SKM-1 (cell line): ENCODE data around the gene ADAM12.

Experiments
- DNase-seq: peaks from one replicate; lab custom pipeline; 2025; ENCODE audit not compliant: unreplicated experiment; lab: John Stamatoyannopoulos, UW

ADAM12 gene

DNA sequence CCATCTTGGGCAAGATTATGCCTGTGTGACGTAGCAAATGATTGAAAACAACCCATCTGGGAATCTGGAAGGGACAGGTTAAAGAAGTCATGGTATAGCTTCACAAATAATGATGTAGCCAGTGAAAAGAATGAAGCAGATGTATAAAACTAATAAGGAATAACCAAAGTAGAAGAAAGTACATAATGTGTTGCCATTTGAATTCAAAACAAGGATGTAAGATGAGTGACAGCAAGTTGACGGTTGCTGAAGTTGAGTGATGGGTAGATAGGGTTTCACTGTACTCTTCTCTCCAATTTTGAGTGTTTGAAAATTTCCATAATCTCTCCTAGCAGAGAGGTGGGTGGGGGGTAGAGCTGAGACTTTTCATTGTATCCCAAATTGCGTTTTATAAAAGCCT is 358.3 kb downstream of the ADAM12 start:
- no peak for DNase-seq

DNA sequence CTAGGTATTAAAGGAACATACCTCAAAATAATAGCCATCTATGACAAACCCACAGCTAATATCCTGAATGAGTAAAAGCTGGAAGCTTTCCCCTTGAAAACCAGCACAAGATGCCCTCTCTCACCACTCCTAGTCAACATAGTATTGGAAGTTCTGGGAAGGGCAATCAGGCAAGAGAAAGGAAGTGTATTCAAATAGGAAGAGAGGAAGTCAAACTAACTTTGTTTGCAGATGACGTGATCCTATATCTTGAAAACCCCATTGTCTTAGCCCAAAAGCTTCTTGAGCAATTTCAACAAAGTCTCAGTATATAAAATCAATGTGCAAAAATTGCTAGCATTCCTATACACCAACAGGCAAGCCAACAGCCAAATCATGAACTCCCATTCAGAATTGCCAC is 360.6 kb downstream of the ADAM12 start:
- DNase-seq = no peak

DNA sequence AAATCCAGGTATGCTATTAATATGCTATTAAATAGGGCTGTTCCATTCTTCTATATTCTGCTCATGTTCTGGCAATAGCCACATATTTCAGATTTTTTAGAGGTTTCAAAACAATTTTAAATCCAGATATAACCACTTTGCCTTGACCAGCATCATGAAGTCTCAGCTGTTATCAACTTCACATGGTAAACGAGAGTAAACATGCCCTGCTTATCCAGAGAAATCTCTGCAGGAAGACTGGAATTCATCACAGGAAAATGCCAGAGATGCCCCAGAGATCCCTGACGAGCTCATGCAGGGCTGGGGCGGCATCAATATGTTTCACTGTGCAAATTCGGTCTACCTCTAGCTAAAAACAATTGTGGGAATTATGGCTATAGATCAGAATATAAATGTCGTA is 365.4 kb downstream of the ADAM12 start:
- DNase-seq = no peak

DNA sequence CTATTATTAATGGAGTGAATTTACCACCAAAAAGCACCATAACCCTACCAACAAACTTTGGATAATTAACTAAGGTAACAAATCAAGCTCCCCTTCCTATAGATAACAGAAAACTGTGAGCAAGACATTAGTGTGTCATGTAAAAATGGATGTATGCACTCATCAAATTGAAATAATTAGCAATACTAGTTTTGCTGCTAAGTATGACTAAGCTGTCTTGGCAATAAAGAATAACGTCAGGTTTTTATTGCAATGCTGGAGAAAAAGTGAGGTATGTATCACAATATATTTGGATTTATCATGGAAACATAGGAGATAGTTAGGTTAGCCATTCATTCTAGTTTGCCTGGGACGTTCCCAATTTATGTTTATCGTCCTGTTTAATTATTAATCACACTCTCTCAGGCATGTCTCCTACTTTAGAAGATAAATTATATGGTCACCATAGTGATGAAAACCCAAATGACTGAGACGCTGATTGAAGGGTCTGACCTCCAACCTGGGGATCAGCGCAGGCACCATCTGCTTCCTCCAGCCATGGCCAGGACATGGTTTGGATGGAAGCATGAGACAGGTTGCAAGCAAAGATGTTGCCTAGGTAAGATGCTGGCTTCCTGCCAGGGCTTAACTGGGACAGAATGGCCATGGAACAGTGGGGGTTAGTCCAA is 366.3 kb downstream of the ADAM12 start:
- DNase-seq = no peak

DNA sequence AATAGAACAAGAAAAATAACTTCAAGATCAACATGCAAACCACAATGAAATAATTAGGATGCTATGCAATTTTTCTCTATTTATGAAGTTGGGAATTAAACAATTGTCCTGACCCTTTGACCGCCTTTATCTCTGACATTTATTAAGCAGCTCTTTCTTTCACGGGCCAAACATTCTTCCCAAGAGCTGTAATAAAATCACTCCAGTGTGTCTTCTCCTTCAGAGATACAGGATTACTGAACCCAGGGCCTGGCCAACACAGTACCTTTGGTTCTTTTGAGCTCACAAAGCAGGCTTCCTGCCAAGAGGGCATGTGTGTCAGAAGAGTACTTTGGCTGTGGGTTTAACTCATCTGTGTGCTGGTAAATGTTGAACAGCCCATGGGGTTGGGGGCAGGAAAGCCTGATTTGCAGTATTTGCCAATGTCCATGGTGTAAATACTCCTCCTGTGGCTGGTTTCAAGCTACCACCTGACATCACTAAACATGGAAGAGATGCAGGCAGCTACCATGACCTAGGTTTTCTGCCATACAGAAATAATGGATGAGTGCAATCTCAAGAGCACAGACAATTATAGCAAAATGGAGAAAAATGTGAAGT is 370.2 kb downstream of the ADAM12 start:
- DNase-seq = no peak

DNA sequence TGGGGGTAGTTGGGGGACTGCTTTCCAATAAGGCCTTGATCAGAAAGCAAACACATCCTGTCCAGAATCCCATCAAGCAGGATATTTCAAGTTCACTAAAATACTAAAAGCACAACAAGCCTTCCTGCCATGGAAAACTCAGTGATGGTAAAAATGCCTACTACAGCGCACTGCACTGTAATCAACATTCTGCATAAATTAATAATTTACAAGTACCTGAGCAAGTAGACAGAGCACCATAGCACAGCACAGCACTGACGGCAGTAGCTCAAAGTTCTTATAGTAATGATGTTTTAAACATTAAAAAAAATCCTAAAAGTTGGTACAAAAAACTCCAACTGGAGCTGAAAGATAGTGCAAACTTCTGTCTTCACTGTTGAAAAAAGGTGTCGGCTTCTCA is 371.4 kb downstream of the ADAM12 start:
- DNase-seq = no peak

DNA sequence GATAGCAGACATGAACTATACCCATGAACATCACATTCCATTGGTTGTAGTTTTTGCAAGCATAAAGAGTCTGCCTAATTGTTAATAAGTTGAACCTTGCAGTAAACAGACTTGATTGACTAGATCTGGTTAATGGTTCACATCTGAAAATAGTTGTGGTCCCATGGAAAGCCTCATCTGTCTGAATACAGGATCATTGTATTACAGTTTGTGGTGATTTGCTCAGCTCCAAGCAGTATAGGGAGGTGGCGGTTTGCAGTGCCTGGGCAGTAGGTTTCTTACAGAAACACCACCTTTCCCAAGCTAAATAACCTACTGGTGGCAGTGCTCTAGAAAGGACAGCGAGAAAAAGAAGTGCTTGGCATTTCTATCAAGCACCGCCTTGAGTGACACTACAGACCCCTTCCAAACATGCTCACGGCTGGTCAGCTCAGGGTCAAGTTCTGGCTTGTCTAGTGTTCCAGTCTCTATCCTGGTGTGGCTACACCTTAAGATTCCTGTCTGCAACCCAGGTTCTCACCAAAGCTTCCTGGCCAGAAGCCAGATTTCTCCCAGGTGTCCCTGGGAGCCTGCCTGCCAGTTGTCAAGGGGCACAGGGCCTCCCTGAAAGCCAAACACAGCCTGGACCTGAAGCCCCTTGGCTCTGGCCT is 372.0 kb downstream of the ADAM12 start:
- no peak for DNase-seq

DNA sequence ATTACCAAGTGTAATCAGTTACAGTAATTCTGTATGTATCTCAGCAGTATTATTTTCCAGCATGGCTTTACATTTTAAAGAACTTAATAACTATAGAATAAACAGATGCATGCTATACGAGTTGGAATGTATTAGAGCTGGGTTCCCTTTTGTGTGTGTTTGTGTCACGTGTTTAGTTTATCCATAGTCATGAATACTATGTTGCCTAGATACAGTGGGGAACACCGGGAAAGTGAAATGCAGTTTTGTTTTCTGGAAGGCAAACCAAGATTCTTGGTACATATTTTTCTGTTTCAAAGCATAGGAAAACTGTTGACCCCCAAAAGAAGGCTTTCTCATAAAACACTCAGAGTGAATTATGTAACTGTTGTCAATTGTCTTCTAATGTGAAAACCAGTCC is 372.9 kb downstream of the ADAM12 start:
- no peak for DNase-seq

DNA sequence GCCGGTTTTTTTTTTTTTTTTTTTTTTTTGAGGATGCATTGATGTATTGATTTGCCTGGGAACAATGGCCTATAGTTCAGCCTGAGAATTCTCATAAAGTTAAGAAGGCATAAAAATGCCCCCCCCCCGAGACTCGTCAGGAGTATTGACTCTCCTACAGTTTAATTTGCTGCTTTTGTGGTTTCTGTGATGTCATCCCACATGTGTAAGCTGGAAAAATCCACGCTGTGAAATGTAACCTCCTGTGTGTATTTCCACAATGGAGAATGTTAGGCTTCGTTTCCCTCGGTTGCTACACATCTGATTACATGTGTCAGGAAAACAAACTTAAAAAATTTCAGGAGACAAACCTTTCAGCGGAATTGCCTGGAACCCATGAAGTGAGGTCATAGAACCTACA is 374.0 kb downstream of the ADAM12 start:
- DNase-seq = no peak

DNA sequence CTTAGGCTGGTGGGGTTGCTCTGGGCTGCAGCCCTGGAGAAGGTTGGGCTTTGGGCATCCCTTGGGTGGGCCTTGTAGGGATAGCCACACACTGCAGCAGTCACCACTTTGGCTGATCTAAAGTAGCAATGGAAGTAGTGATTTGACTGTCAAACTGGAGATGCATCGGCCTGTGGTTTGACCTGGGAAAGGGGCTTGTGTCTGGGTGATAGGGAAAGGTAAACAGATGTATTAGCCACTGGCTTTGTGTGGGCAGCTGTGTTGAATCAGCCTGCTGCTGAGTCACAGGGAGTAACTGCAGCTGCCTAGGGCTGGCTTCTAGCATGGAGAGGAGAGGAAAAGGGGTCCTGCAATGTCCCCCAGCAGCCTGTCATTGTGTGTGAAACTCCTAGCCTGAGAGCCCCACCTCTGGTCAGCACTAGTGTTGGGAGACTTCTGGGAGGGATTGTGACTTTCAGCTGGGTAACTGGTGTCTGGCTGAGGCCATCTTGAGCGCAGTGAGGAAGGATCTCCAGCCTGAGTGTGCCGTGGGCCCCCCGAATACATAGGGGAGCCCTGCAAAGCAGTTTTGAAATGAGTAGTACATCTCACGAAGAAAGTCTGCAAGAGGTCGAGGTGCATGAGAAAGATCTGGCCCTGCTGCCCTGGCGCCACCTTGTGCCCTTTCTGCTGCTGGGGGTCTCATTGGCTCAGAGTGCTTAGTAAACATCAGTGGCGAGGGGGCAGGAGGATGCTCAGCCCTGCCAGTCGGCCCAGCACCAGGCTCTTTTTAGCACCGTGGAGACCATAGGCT is 374.6 kb downstream of the ADAM12 start:
- DNase-seq = no peak

DNA sequence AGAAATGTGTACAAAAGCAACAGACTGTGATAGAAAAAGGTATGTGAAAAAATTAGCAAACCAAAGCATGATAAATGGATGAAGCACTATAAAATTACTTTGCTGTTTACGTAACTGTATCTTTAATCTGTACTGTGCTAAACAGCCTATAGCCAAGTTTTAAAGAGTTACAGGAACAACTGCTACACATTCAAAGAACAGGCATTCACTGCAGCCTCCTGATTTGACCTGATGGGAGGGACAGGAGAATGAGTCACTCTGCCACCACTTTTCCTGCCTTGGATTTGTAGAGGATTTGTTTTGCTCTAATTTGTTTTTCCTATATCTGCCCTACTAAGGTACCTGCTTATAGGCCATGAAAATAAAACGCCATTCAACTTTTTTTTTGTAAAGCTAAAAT is 375.8 kb downstream of the ADAM12 start:
- no peak for DNase-seq

DNA sequence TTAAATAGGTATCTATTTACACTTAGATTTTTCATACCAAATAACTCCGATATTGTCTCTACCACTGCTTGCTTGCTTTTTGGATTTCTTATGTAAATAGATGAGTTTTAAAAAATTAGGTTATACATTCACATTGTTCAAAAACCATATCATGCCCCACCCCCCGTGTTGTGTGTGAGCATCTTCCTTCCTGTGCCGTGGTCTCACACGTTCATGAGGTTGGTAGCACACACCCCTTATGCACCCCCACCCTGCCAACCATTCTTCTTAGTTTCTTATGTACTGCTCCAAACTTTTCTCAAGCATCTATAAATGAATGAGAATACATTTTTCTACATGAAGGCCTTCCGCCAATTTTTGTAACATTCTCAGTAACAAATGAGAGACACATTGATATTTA is 376.3 kb downstream of the ADAM12 start:
- DNase-seq = no peak

DNA sequence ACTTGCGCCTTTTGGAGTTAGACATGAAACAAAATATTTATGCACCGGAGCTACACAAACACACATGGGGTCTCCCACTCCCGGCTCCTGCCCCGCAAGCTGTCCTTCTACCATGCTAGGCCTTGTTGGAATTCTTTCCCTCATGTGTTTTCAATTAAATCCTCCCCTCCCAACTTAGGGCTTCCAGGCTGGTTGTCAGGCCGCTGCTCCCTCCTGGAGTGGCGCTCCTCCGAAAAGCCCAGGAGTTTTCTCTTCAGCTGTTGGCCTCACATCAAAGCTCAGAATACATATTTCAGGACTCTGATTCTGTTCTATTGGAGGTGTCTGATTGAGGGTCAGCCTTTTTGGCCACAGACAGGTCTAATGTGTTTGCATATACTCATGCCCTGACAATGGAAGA is 378.6 kb downstream of the ADAM12 start:
- DNase-seq = no peak

DNA sequence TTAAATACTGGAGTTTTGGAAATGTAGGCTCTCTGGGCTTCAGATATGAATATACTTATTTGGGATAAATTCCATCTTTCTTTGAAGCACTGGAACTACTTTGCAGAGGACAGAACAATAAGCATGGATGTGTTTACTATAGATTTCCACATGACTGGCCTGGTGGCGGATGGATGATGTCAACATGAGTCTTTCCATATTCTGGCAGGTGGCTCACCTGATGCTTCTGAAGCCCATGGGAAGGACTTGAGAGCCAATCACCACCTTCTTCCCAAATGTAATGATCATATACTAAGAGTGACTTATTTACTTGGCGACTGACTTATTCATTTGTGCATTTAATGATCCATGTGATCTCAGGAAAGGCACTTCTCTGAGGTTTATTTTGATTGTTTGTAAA is 381.4 kb downstream of the ADAM12 start:
- no peak for DNase-seq

DNA sequence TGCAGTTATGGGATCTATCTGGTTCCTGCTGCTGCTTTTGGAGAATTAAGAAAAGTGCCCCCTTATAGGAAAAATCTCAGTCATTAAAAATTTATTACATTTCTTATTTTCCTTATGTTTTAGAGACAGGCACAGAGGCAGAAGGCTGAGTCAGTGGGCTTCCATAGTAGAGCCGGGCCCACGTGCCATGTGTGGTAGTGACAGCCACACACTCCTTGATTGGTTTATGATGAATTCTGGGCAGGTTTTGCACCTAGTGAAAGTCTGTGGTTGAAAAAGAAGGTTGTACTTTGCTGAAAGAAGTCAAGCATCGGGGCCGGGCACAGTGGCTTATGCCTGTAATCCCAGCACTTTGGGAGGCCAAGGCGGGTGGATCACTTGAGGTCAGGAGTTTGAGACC is 382.0 kb downstream of the ADAM12 start:
- DNase-seq = no peak

DNA sequence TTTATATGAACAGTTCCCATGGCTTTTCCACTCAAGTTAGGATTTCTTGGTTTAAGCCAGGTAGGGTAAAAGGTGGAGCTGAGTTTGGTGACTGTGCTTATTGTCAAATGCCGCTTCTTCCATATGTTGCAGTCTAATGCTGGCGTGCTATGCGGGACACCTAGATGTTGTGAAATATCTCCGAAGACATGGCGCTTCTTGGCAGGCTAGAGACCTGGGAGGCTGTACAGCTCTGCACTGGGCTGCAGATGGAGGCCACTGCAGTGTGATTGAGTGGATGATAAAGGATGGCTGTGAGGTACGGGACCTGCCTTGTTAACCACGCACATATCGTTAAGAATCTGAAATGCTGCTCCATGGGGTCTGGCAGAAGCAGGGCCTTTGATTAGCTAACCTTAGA is 383.5 kb downstream of the ADAM12 start:
- DNase-seq = no peak

DNA sequence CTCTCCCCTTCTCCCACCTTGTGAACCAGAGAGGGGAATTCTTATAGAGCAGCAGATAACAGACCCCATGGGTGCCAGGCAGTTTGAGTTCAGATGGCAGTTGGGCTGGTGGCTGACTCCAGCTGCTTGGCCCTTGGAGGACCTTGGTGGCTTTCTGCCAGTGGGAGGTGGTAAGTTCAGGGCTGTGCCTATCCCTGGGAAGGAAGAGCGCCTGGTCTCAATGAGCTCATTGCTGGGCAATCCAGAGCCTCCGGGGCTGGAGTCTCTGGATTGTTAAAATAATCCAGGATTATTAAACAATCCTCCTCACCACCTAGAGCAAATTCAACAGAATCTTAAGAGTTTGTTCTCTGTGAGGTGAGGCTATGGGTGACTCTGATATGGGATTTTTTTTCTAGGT is 386.7 kb downstream of the ADAM12 start:
- DNase-seq = no peak

DNA sequence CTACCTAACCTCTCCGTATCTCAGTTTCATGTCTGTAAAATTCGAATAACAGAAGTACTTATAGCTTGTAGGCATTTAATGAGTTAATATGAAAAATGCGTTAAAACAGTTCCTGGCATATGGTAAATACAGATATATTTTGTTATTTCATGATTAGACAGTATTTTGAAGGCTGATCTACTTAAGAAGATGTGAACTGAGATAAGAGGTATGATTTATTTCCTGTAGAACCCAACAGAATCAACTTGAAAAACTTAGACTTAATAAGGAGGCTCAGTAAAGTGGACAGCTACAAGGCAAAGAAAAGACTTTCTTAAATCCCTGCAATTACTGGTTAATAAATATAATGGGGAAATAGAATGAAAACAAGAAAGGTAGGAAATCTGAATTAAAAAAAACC is 388.6 kb downstream of the ADAM12 start:
- DNase-seq = no peak

DNA sequence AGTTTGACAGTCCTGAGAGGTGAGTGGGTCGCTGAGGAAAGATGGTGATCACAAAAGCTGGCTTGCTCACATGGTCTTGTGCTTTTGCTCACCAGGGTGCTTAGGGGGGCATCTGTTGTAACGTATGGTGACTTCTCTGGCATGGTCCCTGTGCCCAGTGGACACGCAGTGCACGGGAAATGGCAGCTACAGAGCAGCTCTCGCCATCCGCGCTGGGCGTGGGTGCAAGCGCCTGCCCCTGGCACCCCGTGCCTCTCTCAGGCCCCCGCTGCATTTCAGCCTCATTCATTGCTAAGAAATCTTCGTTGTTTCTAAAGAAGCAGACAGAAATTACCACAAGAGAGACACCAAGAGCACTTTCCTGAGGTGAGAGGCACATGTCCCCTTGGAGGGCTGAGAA is 390.7 kb downstream of the ADAM12 start:
- DNase-seq = no peak

DNA sequence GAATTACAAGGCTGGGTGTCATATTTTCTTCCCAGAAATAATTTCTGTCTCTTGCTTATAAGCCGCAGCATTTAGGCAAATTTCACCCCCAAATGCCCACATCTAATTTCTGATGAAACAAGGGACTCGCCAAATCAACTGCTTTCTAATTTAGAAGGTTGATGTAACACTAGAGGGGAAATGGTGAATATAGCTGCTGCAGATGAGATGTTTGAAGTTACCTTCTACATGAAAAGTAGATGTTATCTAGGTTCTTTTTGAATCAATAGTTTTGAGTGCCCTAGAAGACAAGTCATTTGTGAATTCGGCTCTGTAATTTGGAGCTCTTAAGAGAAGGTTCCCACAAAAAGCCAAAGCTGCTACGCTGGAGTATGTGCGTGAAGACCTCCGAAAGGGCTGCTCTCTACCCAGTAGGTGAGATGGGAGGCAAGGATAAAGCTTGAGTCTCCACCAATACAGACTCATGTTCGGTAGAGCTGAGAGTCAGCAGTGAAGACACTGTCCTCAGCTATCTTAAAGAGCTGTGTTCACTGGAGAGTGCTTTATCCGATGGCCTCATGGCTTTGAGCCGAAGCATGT is 392.5 kb downstream of the ADAM12 start:
- no peak for DNase-seq

DNA sequence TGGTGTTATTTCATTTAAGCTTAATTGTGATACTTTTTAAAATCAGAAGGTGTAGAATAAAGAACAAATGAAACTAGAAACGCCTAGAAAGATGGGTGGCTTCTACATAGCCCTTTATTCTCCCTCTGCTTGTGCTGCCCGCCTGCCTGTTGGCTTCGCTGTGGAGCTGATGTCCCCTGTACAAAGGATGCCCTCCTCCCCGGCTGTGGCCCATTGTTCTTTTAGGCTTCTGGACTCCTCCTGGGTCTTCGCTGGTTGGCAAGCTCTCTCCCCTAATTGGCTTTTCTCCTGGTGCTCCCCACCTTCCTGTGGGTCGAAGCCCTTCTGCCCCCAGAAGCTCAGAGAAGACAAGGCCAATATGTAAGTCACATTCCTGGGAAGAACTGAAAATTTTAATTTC is 393.7 kb downstream of the ADAM12 start:
- no peak for DNase-seq

DNA sequence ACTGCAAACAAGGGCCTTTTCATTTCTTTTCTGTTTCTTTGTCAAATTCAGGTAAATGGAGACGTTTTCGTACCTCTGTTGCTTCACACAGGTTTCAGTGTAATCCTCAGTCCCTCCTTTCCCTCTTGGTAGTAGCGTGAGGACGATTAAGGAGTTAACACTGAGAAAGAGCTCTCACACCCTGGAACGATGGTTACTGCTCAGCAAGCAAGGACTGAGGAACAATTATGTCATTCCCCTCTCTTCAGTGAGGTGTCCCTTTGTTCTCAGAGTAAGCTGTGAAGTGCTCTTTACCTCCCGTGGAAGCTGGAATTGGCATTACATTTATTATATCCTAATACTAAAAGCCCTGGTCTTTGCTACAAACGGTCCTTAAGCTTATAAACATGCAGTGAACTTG is 396.0 kb downstream of the ADAM12 start:
- DNase-seq = no peak
